Heart right ventricle (tissue), 16 donors: ENCODE data around the gene ITPRIPL2. TPM values are rescaled to one million over a fixed set of nuclear protein-coding genes. Genes with fewer than 3 reads are reported as not detected.
A peak's percentile ranks its signal among the peaks of the same experiment; 100 is the strongest.

Source experiments
- ATAC-seq, 8 donors: fragments of 200-7000 bp; cut with Tn5 transposase; one replicate each; pipeline ENCODE4 v1.9.1; 2020; ENCODE audit warnings: mild to moderate bottlenecking in 8 of 8, moderate library complexity in 8 of 8, moderate number of reproducible peaks in 1 of 8
- DNase-seq, 2 donors: peaks; one replicate each; pipeline ENCODE4 v3.0.0-alpha.2; 2020
- H3K27ac ChIP-seq, 10 donors: fragments of 200-600 bp; sonication (generic) in 2 of 10; one replicate each; pipeline versions ENCODE4 v1.5.0 to v1.8.0; 2020 to 2022; ENCODE audit warnings: mild to moderate bottlenecking in 3 of 10
- H3K27me3 ChIP-seq, 7 donors: fragments of 200-600 bp; one replicate each; pipeline ENCODE4 v1.8.0; 2021 to 2022; ENCODE audit warnings: mild to moderate bottlenecking in 2 of 7
- H3K36me3 ChIP-seq, 9 donors: fragments of 200-600 bp; sonication (generic) in 1 of 9; one replicate each; pipeline versions ENCODE4 v1.5.0 to v1.8.0; 2020 to 2022; ENCODE audit warnings: mild to moderate bottlenecking in 2 of 9
- H3K4me1 ChIP-seq, 9 donors: fragments of 200-600 bp; sonication (generic) in 1 of 9; one replicate each; pipeline versions ENCODE4 v1.5.0 to v1.8.0; 2020 to 2022; ENCODE audit warnings: mild to moderate bottlenecking in 4 of 9
- H3K4me3 ChIP-seq, 10 donors: fragments of 200-600 bp; sonication (generic) in 2 of 10; one replicate each; pipeline versions ENCODE4 v1.5.0 to v1.8.0; 2020 to 2022; ENCODE audit warnings: mild to moderate bottlenecking in 7 of 10, moderate library complexity in 2 of 10
- H3K9me3 ChIP-seq, 11 donors: fragments of 200-600 bp in 10 of 11; sonication (generic) in 2 of 11; one replicate each; pipeline versions ENCODE4 v1.5.0 to v1.8.0; 2013 to 2022; ENCODE audit warnings: mild to moderate bottlenecking in 2 of 11, control low read depth in 1 of 11, moderate library complexity in 1 of 11
- WGBS, 2 donors: extraction: QIAGEN DNeasy Blood & Tissue Kit; methylation state at CpG; one replicate each; pipeline ENCODE4 v1.1.7; 2013; ENCODE audit warnings: inconsistent platforms in 1 of 2; 5-methylcytosine and 5-hydroxymethylcytosine counted together
- intact Hi-C, 10 donors: fragments of 100-400 bp; cut with DNase I; formaldehyde crosslinking; loops; one replicate each; pipeline versions ENCODE4 v1.11.1 to v1.14.2; 2022
- polyA plus RNA-seq, 2 donors: library from polyadenylated mRNA; stranded (reverse); fragments of 200-250 nt; gene quantifications; one replicate each; pipeline ENCODE4 v1.2.3, GENCODE V29; 2013
- total RNA-seq, 10 donors: library from RNA; stranded (reverse); fragmentation: NEBNext Ultra II Directional in 3 of 10; extraction: Animal tissue kit (Norgen Biotek cat#: 25700) in 3 of 10; gene quantifications; one replicate each; pipeline versions ENCODE4 v1.2.1 to v1.2.4, GENCODE V29; 2021 to 2023
- TF ChIP-seq, protein P1 (sequence below), 9 donors: fragments of 200-600 bp; sonication (generic) in 2 of 9; IDR thresholded peaks; one replicate each; pipeline versions ENCODE4 v1.5.0 to v1.8.0; 2021 to 2022; ENCODE audit warnings: antibody characterized with exemption in 9 of 9, mild to moderate bottlenecking in 5 of 9, moderate library complexity in 1 of 9
- donor health status: Arrhythmogenic right ventricular cardiomyopathy.
- donor health status: ischemic (EF 13 %, LVEDD 7.1; RV severe dilation, severe dysfunction).
- donor health status: healthy with polysubstance abuse.
- donor health status: DM: no; HTN: yes; CAD: no.
- donor health status: DM: no; HTN: no; CAD: no.
- donor health status: ischemic (EF 25% LVEDD 6.9; RV normal size, moderate dysfunction).
- donor health status: ischemic (EF 25% LVEDD 5.7; RV mildly dilated, moderate dysfunction).
- donor health status: healthy.
- donor health status: DM: yes; HTN: yes; CAD: no.
- donor health status: Ischemic cardiomyopathy.
- donor health status: ischemic (EF 35%, LVEDD 5.7; RV mildly dilated, moderate dysfunction).
- donor health status: nonischemic (EF 11% LVEDD 7.7; RV severe dilation, severe dysfunction).
- donor health status: DM: yes; HTN: yes; CAD: no.
- donor health status: PGD.
- donor health status: ischemic (EF 29% LVEDD 5.4; RV normal size, mild dysfunction).
- donor health status: nonischemic (EF 23%, LVEDD 6.1; RV moderate dilation, normal function).

ITPRIPL2 gene
- total and polyA plus RNA-seq, 12 donors = 5.0 to 30.6 (median 13.1) TPM

DNA sequence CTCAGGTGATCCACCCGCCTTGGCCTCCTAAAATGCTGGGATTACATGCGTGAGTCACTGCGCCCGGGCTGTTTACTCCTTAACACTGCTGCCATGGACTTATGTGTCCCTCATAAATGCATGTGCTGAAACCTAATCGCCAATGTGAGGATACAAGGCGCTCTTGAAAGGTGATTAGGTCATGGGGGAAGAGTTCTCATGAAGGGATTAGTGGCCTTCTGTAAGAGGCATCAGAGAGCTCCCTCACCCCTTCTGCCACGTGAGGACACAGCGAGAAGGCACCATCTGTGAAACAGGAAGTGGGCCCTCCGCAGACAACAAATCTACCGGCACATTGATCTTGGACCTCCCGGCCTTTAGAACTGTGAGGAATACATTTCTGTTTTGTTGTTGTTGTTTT, 19.1 kb downstream of the ITPRIPL2 start:
- Histone ChIP-seq H3K4me1 (peaks cover 11 to 79% (median 64%) of the 10 kb centered on the region in 9 donors), H3K27ac (peak overlapping the region in 9 of 10 donors; percentile 65 to 90 (median 81)), H3K9me3 (no peaks in the 10 kb centered on the region), H3K27me3 (peaks cover 0 to 5% (median 0%) of the 10 kb centered on the region in 7 donors), H3K36me3 (no peaks in the 10 kb centered on the region), H3K4me3 (no peak overlapping the region)
- 83 to 85% methylated on average over 11 of the region's 11 CpGs for WGBS, 2 donors
- intact Hi-C loops = no loop called here
- ATAC-seq (no peak), DNase-seq (no peak)
- TF ChIP-seq, protein P1, sequence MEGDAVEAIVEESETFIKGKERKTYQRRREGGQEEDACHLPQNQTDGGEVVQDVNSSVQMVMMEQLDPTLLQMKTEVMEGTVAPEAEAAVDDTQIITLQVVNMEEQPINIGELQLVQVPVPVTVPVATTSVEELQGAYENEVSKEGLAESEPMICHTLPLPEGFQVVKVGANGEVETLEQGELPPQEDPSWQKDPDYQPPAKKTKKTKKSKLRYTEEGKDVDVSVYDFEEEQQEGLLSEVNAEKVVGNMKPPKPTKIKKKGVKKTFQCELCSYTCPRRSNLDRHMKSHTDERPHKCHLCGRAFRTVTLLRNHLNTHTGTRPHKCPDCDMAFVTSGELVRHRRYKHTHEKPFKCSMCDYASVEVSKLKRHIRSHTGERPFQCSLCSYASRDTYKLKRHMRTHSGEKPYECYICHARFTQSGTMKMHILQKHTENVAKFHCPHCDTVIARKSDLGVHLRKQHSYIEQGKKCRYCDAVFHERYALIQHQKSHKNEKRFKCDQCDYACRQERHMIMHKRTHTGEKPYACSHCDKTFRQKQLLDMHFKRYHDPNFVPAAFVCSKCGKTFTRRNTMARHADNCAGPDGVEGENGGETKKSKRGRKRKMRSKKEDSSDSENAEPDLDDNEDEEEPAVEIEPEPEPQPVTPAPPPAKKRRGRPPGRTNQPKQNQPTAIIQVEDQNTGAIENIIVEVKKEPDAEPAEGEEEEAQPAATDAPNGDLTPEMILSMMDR (IDR thresholded peaks at IDR 0.05) = no peak

DNA sequence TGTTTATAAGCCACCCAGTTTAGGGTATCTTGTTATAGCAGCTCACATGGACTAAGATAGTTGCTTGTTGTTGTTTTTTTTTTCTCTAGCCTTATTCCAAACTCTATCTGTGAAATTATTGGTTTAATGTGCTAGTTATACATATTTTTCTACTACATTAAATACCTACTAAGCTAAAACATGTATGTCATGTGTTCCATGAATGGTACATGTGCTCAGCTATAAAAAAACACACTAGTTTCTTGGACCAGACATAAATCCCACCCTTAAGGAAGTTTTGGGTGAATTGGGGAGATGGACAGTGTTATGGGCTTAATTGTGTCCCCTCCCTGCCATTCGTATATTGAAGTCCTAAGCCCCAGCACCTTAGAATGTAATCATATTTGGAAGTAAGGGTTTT, 19.8 kb downstream of the ITPRIPL2 start:
- no peaks in the 10 kb centered on the region for H3K36me3 ChIP-seq
- H3K9me3 ChIP-seq = no peaks in the 10 kb centered on the region
- peak overlapping the region in 4 of 10 donors; percentile 78 to 90 (median 84) for H3K27ac ChIP-seq
- TF ChIP-seq, protein P1 (IDR thresholded peaks at IDR 0.05) = no peak
- intact Hi-C loops = no loop called here
- 84 to 92% methylated on average over 1 of the region's 1 CpG for WGBS, 2 donors
- no peak for ATAC-seq
- H3K27me3 ChIP-seq = peaks cover 0 to 5% (median 0%) of the 10 kb centered on the region in 7 donors
- DNase-seq = no peak
- H3K4me3 ChIP-seq = no peak overlapping the region
- H3K4me1 ChIP-seq = peaks cover 11 to 79% (median 68%) of the 10 kb centered on the region in 9 donors

DNA sequence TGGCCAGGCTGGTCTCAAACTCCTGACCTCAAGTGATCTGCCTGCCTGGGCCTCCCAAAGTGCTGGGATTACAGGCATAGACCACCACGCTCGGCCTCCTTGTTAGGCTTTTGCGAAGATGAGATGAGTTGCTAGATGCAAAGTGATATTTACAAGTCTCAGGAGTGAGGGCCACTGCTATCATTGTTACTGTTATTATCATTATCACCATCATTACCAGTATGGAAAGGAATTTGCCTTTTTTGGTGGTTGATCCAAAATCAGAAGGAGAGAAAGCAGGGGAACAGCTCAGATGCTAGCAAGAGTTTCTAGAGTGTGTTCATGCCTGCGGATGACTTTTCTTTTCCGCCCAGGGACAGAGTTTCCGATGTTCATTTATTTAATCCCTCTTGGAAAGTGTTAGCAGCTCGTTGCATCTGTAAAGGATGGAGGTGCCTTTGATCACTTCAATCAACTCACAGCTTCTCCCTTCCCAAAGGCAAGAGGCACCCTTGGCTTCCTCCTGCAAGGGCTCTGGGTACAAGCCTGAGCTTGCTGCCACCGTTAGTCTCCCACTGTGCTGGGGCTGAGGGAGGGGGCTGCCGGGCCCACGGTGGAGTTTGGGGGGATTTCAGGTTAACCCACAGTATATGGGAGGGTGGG, 21.6 kb downstream of the ITPRIPL2 start:
- Histone ChIP-seq H3K36me3 (no peaks in the 10 kb centered on the region), H3K27me3 (peaks cover 0 to 5% (median 0%) of the 10 kb centered on the region in 7 donors), H3K27ac (peak overlapping the region in 2 of 10 donors; percentile 5 to 43), H3K4me1 (peaks cover 5 to 77% (median 67%) of the 10 kb centered on the region in 9 donors), H3K4me3 (no peak overlapping the region), H3K9me3 (no peaks in the 10 kb centered on the region)
- ATAC-seq (no peak), DNase-seq (no peak)
- TF ChIP-seq, protein P1 (IDR thresholded peaks at IDR 0.05) = no peak
- WGBS, 2 donors = 55 to 64% methylated on average over 10 of the region's 10 CpGs
- intact Hi-C loops = no loop called here

DNA sequence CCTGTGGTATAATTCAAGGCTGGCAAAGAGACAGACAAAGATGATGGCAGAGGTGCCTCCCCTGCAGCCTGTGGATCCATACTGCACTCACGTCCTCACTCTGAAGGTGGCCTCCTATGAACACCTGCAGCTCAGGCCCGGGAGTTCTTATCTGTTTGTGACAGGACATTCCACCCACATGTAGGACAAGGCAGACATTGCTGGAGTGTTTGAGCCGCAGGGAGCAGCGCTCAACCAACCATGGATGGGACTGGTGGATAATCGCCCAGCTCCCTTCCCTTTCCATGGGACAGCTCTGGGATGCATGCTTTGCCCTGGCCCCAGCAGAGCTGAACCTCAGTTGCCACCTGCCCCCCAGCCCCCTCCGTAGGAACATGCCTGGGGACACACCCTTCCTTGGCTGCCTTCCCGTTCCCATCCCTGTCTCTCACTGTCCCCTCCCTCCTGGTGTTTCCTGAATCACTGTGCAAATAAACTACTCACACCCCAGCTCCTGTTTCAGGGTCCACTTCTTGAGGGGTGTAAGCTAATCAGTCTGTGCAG, 22.2 kb downstream of the ITPRIPL2 start:
- Histone ChIP-seq H3K4me1 (peaks cover 3 to 77% (median 61%) of the 10 kb centered on the region in 9 donors), H3K36me3 (no peaks in the 10 kb centered on the region), H3K4me3 (no peak overlapping the region), H3K9me3 (no peaks in the 10 kb centered on the region), H3K27ac (peak overlapping the region in 1 of 10 donors; percentile 43), H3K27me3 (peaks cover 0 to 5% (median 0%) of the 10 kb centered on the region in 7 donors)
- ATAC-seq = peak in 2 of 8 donors; percentile 39 to 58
- 30% methylated on average over 6 to 7 of the region's 7 CpGs for WGBS, 2 donors
- intact Hi-C loops = no loop called here
- TF ChIP-seq, protein P1 (IDR thresholded peaks at IDR 0.05) = no peak
- peak; percentile 42 to 45 for DNase-seq
